GM12891 (cell line): ENCODE data around the gene PRDM13. TPM values are rescaled to one million over a fixed set of nuclear protein-coding genes. Genes with fewer than 3 reads are reported as not detected.

Experiments used
- DNase-seq: peaks from one replicate; pipeline ENCODE4 v3.0.0; 2011; ENCODE audit warnings: low spot score; ENCODE audit not compliant: insufficient read length
- FAIRE-seq: peaks from 2 replicates; lab custom pipeline; 2011; peaks lifted over from hg19 to GRCh38; lab: Jason Lieb, UNC
- PAX5 ChIP-seq: IDR thresholded peaks from 2 replicates; pipeline ENCODE4 v1.6.1; 2011; ENCODE audit warnings: low read length, moderate library complexity, mild to moderate bottlenecking; ENCODE audit not compliant: insufficient read depth, severe bottlenecking
- POLR2A ChIP-seq: IDR thresholded peaks from 2 replicates; pipeline ENCODE4 v1.6.1; 2011; ENCODE audit warnings: low read depth, low read length, control low read depth
- POLR2AphosphoS5 ChIP-seq: IDR thresholded peaks from 2 replicates; pipeline ENCODE4 v1.6.1; 2011; ENCODE audit warnings: low read depth, low read length, control low read depth
- POU2F2 ChIP-seq: IDR thresholded peaks from 2 replicates; pipeline ENCODE4 v1.6.1; 2011; ENCODE audit warnings: low read depth, mild to moderate bottlenecking, control low read depth, low read length, moderate library complexity
- SPI1 ChIP-seq: IDR thresholded peaks from 2 replicates; pipeline ENCODE4 v1.6.1; 2011; ENCODE audit warnings: low read depth, low read length, control low read depth
- TAF1 ChIP-seq: IDR thresholded peaks from 2 replicates; pipeline ENCODE4 v1.6.1; 2011; ENCODE audit warnings: low read depth, low read length, control low read depth
- polyA plus RNA-seq: library from polyadenylated mRNA; unstranded; fragments of >200 nt; gene quantifications from one replicate; pipeline ENCODE4 v1.2.1, GENCODE V29; 2012; ENCODE audit warnings: low read depth, missing spikeins, inconsistent platforms; ENCODE audit not compliant: missing spikeins

The PRDM13 gene
- polyA plus RNA-seq, result not detected

DNA sequence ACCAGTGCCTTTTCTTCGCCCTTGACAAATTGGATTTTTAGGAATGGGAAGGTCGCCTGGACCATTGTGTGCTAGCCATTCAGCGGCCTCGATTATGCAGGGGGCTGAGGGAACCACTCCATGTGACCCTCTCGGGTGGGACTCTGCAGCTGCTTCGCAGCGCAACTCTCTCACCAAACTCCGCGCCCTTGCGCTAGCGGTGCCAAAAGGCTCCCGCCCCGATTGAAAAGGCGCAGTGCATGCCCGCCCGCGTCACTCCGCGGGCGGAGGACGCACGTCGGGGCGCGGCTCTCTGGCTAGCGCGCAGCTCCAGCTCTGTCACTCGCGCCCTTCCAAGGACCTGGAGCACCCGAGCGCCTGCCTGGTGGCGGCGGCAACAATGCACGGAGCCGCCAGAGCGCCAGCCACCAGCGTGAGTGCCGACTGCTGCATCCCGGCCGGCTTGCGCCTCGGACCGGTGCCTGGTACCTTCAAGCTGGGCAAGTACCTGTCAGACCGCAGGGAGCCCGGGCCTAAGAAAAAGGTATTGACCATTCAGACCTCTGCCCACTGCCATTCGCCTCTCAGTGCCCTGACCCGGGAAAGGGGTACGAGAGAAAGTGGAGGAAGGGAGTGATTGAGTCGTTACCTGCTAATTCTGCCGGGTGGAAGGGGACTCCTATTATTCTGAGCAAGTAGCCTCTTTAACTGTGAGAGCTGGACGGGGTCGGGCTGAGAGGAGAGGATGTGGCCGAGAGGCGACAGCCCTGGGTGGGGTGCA, at the start of gene PRDM13:
Gene PRDM13 (plus strand): TSS at position 178 of the 760 bp plus-strand sequence. CDS start 202 bp downstream, at position 380.
- TF ChIP-seq SPI1, result no peak
- no peak for TF ChIP-seq POLR2AphosphoS5
- no peak for TF ChIP-seq POLR2A
- no peak for TF ChIP-seq TAF1
- TF ChIP-seq POU2F2, result no peak
- no peak for TF ChIP-seq PAX5
- no peak for FAIRE-seq
- DNase-seq, result no peak

DNA sequence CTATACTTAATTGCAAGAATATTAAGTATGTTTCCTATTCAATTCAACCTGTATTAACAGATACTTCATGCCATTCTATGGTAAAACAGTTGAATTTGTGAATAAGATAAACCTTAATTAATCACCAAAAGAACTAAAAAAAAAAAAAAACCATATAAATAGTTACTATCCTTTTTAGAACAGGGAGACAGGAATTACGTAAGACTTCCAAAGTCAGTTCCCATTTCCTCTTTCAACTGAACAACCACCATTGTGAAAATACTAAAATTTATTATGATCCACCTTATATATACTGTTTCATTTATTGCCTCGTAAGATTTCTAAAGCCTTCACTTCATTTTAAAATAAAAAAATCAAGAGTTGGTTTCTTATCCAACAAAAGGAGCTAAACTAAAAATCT, 47.6 kb upstream of the PRDM13 start:
- TF ChIP-seq PAX5 (no peak), TAF1 (no peak), SPI1 (no peak), POLR2A (no peak), POLR2AphosphoS5 (no peak), POU2F2 (no peak)
- FAIRE-seq (no peak), DNase-seq (no peak)

- DNase-seq (no peak), FAIRE-seq (no peak)
- TF ChIP-seq POLR2AphosphoS5 (no peak), PAX5 (no peak), SPI1 (no peak), POLR2A (no peak), TAF1 (no peak), POU2F2 (no peak)
Observed at GRCh38 chr6:99560668-99561067, 46.0 kb upstream of the PRDM13 start.

DNA sequence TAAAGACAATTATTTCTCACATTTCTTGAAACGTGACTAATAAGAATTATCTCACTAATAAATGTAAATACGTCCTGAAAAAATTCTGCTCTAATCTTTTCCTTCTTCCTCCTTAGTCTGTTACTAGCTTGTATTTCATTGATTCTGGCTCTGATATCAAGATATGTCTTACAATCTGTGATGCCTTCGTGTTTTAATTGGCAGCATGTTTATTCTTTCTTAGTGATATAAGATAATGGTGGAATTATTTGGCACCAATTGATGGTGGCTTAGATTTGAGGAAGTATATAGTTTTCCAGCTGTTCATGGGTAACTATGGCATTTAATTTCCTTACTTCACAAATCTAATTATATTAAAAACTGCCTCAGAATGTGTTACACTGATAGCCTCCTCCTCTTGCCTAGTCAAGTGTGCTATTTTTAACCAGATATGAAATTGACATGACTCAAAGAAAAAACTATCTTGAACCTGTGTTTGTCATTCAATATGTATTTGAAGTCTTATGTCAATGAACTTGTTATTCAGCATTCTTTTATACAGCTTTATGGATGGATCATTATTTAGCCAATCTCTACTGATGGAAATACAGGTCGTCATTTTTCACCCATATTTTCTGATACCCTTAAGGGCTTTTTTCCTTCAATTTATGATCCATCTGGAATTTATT, 43.4 kb upstream of the PRDM13 start:
- FAIRE-seq, result peak; percentile 5
- TF ChIP-seq PAX5 (no peak), POLR2AphosphoS5 (no peak), POU2F2 (no peak), TAF1 (no peak), SPI1 (no peak), POLR2A (no peak)
- DNase-seq, result no peak

DNA sequence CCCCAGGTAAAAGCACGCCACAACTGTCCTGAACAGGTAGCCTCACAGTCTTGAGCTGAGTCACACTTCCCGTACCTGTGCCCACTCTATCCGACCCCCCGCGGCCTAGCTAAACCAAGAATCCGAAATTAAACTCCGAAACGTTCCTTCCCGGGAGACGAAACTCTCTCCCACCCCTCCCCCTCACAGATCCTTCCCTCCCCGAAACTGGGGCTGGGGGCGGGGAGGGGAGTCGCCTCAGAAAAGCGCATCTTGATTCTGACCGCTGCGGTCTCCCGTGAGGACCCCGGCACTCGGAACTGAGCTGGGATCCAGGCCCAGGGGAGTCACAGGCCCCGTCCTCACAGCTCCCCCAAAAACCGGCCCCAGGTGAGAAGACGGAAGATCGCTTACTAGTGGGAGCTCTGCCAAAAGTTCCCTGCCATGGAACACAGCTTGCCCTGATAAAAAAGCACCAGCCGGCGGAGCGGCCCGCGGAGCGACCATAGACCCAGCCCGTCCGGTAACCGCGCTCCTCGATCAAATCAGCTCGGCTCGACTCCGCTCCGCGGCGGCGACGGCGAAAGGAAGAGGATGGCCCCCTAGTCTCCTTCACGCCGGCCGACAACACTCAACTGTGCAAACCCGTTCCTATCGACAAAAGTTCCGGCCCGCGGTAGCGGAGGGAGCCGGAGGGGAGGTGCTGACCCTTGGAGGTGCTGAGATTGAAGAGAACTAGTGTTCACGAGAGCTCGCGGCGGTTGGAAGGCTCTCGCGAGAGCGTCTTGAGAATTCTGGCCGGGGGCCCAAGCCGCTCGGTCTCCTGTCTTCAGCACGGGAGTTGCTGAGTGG, 38.3 kb upstream of the PRDM13 start, which contains the start of gene CCNC:
Gene CCNC (minus strand): TSS at position 558 of the 831 bp plus-strand sequence. CDS start 133 bp downstream, at position 425.
- FAIRE-seq (peak; percentile 98), DNase-seq (peak; percentile 73)
- TF ChIP-seq POU2F2 (peak; percentile 63; the same call in 1 of the 2 replicates), TAF1 (peak; percentile 99), PAX5 (peak; percentile 30), POLR2AphosphoS5 (peak; percentile 96), SPI1 (no peak), POLR2A (peak; percentile 95)

DNA sequence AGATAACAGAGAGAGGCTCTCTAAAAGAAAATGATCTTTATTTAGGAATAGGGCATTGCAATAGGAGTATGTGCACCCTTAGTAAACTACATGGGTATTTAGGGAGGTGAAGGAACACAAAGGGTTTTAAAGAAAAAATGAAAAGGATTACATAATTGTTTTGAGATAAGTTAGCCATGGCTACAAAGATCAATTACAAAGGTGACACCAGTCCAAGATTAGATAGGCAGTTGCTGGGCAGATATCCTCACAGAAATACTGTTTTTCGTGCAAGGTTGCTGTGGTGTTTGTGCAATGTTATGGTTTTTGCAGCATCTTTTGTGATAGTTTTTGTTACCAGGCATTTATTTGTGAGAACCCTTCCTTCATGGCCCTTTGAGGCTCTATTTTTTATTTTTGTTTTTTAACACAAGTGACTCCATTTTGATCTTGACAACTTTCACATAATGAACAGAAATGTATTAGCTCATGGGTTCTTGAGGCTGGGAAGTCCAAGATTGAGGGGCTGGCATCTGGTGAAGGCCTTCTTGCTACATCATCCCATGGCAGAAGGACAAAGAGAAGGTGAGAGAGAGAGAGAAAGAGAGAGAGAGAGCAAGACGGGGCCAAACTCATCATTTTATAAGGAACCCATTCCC, 32.5 kb upstream of the PRDM13 start:
- FAIRE-seq, result no peak
- no peak for DNase-seq
- no peak for TF ChIP-seq TAF1
- TF ChIP-seq PAX5, result no peak
- TF ChIP-seq POLR2AphosphoS5, result no peak
- no peak for TF ChIP-seq POLR2A
- TF ChIP-seq POU2F2, result no peak
- no peak for TF ChIP-seq SPI1

DNA sequence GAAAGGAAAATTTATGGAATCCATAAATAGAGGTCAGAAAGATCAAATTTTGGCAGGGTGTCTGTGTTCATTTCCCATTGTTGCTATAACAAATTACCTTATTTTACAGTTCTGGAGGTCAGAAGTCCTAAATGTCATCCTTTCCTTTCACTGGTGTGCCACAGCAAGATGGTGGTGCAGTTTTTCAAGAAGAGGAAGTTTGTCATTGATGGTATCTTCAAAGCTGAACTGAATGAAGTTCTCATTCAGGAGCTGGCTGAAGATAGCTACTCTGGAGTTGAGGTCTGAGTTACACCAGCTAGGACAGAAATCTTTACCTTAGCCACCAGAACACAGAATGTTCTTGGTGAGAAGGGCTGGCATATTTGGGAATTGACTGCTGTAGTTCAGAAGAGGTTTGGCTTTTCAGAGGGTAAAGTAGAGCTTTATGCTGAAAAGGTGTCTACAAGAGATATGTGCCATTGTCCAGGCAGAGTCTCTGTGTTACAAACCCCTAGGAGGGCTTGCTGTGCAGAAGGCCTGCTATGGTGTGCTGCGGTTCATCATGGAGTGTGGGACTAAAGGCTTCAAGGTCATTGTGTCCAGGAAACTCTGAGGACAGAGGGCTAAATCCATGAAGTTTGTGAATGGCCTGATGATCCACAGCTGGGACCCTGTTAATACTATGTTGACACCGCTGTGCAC, 30.9 kb upstream of the PRDM13 start:
- DNase-seq, result no peak
- FAIRE-seq, result no peak
- TF ChIP-seq POLR2A (no peak), POLR2AphosphoS5 (no peak), PAX5 (no peak), POU2F2 (no peak), TAF1 (no peak), SPI1 (no peak)

DNA sequence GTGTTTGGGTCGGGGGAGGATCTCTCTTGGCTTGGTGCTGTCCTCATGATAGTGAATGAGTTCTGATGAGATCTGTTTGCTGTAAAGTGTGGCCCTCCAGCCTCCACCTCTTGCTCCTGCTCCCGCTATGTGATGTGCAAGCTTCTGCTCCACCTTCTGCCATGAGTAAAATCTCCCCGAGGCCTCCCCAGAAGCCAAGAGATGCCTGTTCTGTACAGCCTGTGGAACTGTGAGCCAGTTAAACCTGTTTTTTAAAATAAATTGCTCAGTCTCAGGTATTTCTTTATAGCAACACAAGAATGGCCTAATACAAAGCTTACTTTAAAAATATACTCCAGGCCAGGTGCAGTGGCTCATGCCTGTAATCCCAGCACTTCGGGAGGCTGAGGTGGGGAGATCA, 26.9 kb upstream of the PRDM13 start:
- no peak for FAIRE-seq
- DNase-seq, result no peak
- TF ChIP-seq PAX5, result no peak
- TF ChIP-seq POU2F2, result no peak
- TF ChIP-seq TAF1, result no peak
- TF ChIP-seq POLR2AphosphoS5, result no peak
- no peak for TF ChIP-seq POLR2A
- no peak for TF ChIP-seq SPI1
